Occipital lobe (tissue), 2 donors: Measurements from ENCODE around the gene REPS1. TPM values are rescaled to one million over a fixed set of nuclear protein-coding genes. Genes with fewer than 3 reads are reported as not detected.

Experiments used
- DNase-seq: peaks from one replicate; lab custom pipeline; 2025; lab: John Stamatoyannopoulos, UW
- total RNA-seq: library from RNA; depleted of rRNA; stranded (reverse); fragments of >200 nt; gene quantifications from one replicate; pipeline ENCODE4 v1.2.3, GENCODE V29; 2014

REPS1 gene
- total RNA-seq, 1 donor from 2014 or later = 146 TPM

DNA sequence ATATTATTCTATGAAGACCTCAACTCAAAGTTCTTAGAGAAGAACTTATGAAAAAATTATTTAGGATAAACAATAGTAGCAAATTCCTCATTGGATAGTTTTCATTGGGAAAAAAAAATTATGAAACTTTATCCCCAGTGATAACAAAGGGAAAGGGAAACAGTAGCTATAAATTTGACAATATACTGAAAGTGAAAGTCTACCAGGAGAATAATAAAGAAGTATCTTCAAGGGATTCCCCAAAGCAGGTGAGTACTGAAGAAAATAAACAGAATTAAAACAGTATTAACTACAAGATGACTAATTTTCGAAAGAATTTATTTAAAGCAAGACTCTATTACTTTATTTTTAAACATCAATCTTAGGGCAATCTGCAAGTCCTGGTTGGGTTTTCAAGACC is 56.4 kb downstream of the REPS1 start:
- DNase-seq = no peak

DNA sequence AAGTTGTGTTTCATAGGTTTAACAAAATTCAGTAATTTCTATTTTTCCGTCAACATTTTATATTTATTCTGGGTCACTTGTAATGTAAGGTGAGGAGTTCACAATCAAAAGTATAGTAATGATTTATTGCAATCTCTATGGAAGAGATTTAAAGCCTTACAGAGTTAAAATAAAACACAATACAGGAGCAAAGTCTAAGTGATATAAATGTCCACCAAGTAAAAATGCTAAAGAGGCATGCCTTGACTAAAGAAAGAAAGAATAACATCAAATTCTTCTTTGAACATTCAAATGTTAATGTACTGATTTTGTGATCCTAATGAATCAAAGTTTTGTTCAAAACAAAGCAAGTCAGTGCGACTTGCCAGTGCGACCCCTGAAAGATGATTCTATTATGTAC is 61.5 kb downstream of the REPS1 start:
- no peak for DNase-seq

GRCh38 chr6:138925806-138926205 is 62.2 kb downstream of the REPS1 start:
- DNase-seq = no peak

DNA sequence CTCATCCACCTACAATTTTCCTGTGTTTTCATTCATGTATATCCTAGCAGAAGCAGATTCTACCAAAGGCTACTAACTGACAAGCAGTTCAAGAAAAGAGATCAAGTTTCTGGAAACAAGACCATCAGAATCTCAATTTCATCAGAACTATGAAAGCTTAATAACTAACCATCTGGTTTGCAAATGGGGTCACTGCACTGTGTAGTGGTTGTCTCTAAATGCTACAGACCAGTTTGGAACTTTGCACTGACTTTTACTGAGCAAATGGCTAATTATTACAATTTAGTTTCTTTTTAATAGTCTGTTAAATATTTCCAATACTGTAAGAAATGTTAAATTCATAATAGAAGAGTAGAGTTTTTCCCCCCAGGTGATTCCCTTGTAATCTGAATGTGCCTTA is 64.5 kb downstream of the REPS1 start:
- DNase-seq = no peak

DNA sequence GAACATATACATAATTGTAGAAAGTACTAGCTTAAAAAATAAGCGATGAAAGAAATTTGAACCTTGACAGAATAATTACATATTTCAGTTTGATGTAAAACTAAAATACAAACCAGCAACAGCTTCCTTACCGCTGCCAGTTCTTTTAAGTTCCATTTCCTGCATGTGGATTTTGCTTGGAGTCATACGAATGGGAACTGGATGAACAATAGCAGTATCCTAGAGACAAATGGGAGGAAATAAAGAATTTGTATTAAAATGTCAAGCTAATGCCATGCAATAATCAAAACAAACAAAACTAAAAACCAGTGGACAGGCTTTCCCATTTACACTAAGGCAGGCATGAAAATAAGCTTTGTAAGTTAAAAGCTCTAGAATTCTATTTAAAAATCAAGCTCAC is 67.1 kb downstream of the REPS1 start:
- no peak for DNase-seq

DNA sequence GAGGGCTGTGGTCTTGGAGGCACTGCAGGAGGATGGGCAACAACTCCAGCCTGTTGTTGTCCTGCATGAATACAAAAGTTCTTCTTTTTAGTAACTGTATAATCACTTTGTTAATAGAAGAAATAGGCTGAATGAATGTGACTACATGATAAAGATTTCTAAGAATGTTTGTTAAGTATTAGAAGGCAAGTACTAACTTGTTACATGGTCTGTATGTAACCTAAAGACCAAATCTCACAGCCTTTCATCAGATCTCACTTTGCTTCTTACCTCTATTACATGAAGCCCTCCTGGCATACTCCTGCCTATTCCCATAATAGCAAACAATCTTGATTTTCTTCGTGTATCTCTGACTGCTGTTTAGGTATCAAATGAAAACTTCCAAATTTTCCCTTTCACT is 73.4 kb downstream of the REPS1 start:
- DNase-seq = no peak

- no peak for DNase-seq
Measured at GRCh38 chr6:138912308-138912707, 75.7 kb downstream of the REPS1 start.

GRCh38 chr6:138909975-138910374 is 78.1 kb downstream of the REPS1 start:
- no peak for DNase-seq

DNA sequence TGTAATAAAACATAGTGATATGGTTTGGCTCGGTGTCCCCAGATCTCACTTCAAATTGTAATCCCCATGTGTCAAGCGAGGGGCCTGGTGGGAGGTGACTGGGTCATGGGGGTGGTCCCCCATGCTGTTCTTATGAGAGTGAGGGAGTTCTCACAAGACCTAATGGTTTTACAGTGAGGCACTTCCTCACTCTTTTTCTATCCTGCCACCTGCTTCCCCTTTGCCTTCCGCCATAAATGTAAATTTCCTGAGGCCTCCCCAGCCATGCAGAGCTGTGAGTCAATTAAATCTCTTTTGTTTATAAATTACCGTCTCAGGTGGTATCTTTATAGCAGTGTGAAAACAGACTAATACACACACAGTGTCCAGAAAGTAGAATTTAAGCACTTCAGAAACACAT is 78.5 kb downstream of the REPS1 start:
- DNase-seq = no peak

DNA sequence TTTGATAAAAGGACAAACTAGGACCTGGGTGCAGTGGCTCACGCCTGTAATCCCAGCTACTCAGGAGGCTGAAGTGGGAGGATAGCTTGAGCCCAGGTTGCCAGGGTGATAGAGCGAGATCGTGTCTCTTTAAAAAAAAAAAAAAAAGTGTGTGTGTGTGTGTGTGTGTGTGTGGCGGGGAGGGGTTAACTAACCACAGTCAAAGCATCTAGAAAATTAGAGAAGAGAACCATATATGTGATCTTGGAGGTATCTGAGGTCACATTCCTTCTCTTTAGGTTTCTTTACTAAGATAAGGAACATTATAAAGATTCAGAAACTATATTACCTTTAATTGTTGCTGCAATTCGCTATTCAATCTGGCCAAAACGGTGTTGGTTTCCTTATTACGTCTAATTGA is 80.9 kb downstream of the REPS1 start:
- no peak for DNase-seq

GRCh38 chr6:138897031-138897430 is 91.0 kb downstream of the REPS1 start:
- no peak for DNase-seq

- no peak for DNase-seq
Measured at GRCh38 chr6:138896104-138896756, 91.8 kb downstream of the REPS1 start.

DNA sequence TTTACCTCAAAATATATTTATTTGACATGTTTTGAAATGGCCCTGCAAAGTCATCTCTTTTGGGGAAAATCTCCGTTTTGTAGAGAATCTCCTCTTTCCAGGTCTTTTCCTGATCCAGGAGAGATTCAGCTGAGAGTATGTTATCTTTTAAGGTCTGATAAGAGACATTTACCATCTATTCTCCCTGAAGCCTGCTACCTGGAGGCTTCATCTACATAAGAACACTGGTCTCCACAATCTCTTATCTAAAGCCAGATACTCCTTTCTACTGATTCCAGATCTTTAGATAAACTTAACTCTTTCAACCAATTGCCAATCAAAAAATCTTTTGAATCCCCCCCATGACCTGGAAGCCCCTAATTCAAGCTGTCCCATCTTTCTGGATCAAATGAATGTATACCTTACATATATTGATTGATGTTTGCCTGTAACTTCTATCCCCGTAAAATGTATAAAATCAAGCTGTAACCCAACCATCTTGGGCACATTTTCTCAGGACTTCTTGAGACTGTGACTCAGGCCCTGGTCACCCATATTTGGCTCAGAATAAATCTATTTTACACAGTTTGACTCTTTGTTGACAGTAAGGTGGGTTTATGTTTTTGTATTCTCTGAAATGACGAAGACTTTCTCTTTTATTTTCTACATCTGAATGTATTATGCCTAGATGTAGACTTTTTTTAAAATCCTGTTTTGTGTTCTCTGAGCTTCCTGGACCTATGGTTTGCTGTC is 96.6 kb downstream of the REPS1 start:
- DNase-seq = no peak

DNA sequence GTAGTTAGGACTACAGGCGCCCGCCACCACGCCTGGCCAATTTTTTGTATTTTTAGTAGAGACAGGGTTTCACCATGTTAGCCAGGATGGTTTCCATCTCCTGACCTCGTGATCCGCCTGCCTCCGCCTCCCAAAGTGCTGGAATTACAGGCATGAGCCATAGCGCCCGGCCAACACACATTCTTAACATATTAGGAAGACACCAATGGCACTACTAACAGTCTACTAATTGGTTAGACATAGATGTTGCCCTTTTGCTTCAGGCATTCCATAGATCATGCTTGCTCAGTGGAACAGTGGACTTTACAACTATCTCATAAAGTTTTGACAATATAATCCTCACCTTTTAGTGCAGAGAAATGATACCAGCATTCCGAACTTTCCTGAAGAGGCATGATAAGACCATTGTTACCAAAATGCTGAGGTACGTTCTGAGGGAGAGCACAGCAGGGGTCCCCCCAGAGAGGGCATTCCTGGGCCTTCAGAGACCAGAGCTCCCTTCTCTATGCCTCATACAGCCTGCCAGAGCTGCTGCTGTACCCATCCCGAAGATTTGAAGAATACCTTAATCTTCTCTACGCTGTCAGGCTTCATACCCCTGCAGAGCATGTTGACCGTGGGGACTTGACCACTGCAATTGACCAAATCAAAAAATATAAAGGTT is 102.8 kb downstream of the REPS1 start:
- no peak for DNase-seq

DNA sequence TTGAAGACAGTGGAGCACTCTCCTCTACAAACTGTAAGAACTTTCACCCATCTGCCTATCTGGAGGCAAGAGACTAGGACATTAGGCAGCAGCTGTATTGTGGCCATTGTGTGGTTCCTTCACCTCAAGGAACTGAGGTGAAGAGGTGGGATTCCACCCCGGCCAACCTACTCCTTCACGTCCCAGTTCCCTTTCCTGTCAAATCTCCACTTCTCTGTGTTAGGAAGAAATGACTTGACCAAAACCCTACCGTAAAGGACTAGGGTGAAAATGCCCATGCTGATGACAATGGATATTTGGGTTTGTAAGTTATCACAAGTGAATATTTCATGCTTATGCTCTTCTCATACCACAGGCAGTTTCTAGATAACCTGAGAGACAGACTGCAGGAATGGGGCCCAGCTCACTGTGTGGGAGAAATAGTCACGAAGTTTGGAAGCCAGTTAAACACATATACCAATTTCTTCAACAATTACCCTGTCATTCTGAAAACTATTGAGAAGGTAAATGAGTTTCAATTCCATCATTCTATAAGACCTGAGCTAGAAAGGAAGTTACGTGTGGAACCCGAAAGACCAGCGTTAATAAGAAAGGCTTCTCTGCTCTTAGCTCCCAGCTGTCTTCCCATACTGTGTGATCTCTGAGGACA is 105.6 kb downstream of the REPS1 start:
- no peak for DNase-seq

DNA sequence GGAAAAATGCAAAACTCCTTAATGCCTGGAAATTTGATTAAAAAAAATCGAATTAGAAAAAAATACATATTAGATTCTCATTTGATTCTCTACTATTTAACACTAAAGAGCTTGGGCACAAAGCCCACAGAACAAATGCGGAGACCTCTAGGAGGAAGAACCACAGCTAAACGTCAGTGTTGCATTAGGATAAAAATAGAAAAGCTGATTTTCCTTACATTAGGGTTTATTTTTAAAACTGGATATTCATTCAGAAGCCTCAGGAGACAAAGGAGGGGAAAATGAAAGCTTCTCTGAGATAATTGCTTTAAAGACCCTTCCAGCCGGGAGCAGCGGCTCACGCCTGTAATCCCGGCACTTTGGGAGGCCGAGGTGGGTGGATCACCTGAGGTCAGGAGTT is 114.9 kb downstream of the REPS1 start:
- no peak for DNase-seq

GRCh38 chr6:138869398-138869797 is 118.7 kb downstream of the REPS1 start:
- DNase-seq = no peak

- DNase-seq = no peak
Measured at GRCh38 chr6:138868181-138868580, 119.9 kb downstream of the REPS1 start.

- no peak for DNase-seq
Measured at GRCh38 chr6:138865480-138866109, 122.5 kb downstream of the REPS1 start.

DNA sequence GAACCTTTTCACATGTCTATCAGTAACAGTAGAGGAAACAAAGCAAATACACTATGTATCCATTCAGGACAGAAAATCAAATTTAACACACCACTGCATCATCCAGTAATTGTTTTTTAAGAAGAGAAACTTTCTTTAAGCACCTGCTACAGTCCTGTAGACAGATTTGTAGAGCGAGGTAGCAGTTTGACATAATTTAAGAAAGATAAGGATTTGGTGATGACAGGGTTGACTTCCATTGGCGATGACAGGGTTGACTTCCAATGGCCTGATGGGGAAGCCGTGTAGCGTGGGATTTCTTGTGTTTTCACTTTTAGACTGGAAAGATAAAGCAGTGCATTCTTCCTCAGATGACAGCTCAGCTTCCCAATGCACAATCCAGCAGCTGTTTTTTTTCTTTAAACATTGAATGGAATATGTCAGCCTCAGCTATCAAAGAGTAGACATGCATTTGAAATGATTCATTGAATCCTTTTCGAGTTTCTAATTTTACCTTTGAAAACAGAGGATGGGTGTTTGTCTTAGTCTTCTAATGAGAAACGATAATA is 123.6 kb downstream of the REPS1 start:
- DNase-seq = no peak

DNA sequence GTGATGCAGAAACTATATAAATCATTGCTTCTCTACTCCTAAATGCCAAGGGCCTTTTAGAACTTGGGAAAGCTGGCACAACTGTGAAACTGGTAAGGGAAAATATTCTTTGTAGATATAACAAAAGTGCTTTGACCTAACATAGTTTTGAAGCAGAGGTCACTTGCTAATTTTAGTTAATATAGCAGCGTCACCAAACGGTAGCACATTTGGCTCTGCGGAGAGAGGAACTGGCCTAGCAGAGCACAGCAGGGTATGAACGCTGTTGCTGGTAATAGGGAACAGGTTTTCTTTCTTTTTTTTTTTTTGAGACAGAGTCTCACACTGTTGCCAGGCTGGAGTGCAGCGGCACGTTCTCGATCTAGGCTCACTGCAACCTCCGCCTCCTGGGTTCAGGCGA is 124.7 kb downstream of the REPS1 start:
- DNase-seq = no peak

DNA sequence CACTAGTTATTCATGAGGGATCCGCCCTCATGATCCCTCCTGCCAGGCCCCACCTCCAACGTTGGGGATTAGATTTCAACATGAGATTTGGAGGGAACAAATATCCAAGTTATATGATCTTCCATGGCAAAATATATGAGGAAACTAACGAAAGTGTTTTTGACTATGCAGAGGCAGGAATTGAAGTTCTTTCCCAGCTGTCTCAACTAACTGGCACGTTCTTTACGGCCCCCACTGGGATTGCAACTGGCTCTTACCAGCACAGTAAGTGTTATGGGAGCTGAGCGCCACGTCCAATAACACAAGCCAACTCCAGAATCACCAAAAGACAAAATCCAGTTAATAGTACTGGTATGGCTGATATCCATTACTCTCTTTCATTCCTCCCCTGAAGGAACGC is 125.6 kb downstream of the REPS1 start:
- DNase-seq = no peak
